Subcutaneous adipose tissue (tissue), 4 donors: Measurements from ENCODE around the gene CLIC6. TPM values are rescaled to one million over a fixed set of nuclear protein-coding genes. Genes with fewer than 3 reads are reported as not detected.

Experiments
- total RNA-seq, 4 donors: library from RNA; depleted of rRNA; stranded (reverse); fragments of >200 nt; gene quantifications; one replicate each; pipeline ENCODE4 v1.1.0, GENCODE V29; 2016
- TF ChIP-seq, protein P1 (sequence below): fragments of 450-650 bp; IDR thresholded peaks from one replicate; pipeline ENCODE4 v1.5.1; 2016; ENCODE audit warnings: low read depth, mild to moderate bottlenecking, control low read depth, antibody characterized with exemption, moderate library complexity

The CLIC6 gene
- total RNA-seq, 4 donors from 2014 or later, result 10.4 to 37.7 (median 20.3) TPM

DNA sequence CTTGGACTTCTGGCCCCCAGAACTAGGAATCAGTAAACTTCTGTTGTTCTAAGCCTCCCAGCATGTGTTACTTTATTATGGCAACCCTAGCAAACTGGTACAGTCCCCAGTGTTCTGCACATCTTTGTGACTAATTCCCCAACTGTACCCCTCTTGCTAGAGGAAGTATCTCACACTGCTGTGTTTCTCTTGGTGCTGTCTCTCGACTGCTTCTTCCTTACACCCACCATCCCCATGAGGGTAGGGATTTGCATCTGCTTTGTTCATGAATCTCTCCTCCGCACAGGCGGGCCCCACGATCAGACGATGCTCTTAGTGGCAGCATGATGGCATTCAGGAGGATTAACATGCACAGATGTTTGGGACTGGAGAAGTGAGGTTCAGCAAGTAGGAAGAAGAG, 46.7 kb downstream of the CLIC6 start:
- TF ChIP-seq, protein P1, sequence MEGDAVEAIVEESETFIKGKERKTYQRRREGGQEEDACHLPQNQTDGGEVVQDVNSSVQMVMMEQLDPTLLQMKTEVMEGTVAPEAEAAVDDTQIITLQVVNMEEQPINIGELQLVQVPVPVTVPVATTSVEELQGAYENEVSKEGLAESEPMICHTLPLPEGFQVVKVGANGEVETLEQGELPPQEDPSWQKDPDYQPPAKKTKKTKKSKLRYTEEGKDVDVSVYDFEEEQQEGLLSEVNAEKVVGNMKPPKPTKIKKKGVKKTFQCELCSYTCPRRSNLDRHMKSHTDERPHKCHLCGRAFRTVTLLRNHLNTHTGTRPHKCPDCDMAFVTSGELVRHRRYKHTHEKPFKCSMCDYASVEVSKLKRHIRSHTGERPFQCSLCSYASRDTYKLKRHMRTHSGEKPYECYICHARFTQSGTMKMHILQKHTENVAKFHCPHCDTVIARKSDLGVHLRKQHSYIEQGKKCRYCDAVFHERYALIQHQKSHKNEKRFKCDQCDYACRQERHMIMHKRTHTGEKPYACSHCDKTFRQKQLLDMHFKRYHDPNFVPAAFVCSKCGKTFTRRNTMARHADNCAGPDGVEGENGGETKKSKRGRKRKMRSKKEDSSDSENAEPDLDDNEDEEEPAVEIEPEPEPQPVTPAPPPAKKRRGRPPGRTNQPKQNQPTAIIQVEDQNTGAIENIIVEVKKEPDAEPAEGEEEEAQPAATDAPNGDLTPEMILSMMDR, result no peak

DNA sequence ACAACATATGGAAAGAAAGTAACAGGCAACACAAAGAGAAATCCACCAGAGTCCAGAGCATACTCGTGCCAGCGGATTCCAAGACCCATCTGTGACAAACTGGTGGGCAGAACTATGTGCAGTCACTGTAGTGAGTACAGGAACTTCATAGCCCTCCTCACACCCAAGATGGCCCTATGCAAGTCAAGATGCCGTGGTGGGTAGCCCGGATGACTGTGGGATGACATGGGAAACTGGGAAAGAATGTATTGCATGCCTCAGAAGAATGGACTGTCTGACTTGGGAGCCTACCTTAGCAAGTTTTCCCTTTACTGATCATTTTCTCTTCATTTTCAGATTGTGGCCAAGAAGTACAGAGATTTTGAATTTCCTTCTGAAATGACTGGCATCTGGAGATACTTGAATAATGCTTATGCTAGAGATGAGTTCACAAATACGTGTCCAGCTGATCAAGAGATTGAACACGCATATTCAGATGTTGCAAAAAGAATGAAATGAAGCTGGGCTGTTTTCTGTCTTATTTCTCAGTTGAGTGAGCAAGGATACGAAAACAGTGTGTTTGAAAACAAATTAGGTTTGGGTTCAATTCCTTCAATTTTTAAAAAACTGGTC, 47.3 kb downstream of the CLIC6 start:
- TF ChIP-seq, protein P1, result no peak

DNA sequence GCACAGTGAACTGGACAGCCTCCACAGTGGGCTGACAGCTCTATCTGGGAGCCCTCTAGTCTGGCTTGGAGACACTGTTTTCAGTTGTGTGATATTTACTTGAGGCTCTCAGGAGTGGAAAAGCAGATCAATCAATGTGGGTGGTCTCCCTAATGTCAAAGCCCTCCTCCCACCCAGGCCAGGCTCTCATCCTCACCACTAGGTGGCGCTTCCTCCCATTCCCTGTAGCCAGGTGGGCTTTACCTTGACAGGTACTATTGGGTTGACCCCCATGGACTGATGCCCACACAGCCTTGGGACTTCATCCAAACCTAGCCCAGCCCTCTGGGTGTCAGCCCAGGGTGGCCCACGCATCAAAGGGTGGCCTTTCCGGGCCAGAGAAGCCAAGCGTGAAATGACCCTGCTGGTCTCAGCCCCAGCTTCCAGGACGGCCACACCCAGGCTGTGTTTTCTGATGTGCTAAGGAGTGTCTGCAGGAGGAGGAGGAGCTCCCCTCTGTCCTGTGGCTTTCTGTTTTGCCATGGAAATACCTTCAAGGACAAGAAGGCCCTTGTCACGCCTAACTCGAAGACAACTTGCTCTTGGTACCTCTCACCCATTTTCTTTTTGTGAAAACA, 54.0 kb downstream of the CLIC6 start:
- TF ChIP-seq, protein P1, result no peak

DNA sequence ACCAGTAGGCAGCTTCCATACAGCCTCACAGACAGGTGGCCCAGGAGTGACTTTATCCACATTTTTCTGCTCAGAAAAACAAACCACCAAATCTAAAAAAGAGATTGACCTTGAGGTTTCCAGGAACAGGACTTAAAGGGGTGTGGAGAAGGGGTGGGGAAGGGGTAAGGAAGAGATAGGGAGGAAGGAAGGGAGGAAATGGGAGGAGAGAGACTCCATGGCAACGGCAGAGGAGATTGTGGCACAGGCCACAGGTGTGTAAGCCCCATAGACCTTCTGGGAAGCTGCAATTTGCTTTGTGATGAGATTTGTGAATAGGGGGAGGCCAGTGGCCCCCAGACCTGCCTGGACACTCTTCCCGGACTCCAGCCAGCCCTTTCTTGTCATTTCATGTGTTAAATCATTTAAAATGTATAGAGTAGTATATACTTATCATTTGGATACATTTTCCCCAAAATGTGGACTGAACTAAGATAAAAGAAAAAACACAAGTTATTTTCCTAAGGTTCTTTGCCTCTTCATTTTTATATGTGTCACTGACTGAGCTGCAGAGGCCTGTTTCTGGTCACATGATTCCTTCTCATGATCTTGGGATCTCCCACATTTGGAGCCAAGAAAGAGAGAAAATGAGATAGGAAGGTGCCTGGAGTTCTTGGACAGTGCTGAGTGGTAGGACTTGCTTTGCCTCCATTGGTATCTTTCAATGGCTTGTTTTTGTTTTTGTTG, 55.5 kb downstream of the CLIC6 start:
- TF ChIP-seq, protein P1, result no peak

DNA sequence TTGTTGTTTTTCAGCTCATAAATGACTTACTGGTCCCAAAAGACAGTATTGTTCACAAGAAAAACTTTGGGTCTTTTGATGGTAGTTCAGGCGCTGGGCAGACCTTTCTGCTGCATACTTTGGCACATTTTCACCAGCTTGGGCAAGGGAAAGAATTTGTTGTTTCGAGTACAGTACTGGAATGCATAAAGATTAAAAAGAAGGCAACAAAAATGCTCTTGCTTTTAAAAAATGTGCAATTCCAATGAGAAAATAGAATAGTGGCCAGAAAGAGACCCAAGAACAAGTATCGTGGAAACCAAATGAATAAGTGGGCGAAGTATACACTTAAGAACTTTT, 56.0 kb downstream of the CLIC6 start:
- TF ChIP-seq, protein P1, result no peak

DNA sequence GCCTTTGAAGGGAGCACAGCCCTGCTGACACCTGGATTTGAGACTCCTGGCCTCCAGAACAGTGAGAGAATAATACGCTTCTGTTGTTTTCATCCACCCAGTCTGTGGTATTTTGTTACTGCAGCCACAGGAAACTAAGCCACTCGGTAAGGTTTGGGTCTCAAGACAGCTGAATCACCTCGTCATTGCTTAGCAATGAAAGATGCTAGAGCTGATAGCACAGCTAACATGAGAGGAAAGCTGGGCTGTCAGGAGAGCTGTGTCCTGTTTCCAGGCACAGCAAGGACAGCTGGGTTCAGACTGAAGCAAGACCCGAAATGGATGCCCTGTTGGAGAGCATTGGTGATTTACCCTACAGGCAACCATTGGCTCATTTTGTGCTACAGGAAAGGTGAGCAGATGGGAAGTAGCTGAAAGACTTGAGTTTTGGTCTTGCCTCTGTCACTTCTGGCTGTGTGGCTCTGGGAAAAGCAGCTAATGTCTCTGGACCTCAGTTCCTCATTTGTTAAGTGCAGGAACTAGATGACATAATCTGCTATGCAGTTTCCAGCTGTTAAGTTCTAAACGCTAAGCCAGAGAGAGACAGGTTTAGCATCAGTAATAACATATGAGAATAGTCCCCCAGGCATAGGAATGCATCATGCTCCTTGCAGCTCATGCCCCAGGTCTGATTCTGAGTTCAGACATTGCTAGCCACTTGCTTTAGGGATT, 58.0 kb downstream of the CLIC6 start:
- TF ChIP-seq, protein P1, result no peak

DNA sequence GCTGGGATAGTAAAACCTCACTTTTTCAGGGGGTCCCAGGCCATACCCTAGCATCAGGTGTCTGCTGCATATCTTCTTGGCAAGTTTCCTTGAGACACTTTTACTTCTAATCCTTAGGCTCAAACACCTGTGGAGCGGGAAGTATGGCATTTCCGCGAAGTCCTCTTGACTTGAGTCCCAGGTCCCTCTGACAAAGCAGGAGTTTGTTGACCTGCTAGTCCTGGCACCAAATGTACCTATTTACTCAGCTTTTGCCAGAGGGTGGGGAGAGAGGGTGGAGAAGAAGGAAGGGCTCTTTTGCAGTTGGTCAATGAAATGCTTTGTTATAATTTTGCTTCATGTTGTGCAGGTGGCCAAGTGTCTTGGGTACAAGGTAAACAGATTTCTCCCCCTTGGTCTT, 59.7 kb downstream of the CLIC6 start:
- TF ChIP-seq, protein P1, result no peak
